Esophagus (tissue), 2 donors: ENCODE data around the gene EXOC3L4. TPM values are rescaled to one million over a fixed set of nuclear protein-coding genes. Genes with fewer than 3 reads are reported as not detected.

Source experiments
- H3K27ac ChIP-seq, 2 donors: one replicate each; pipeline ENCODE4 v1.5.1; 2013; ENCODE audit warnings: low read depth in 2 of 2, mild to moderate bottlenecking in 2 of 2, inconsistent platforms in 1 of 2, low read length in 1 of 2, moderate library complexity in 1 of 2
- H3K27me3 ChIP-seq, 2 donors: one replicate each; pipeline ENCODE4 v1.6.1; 2013; ENCODE audit warnings: low read length in 2 of 2, control low read depth in 1 of 2, mild to moderate bottlenecking in 1 of 2; ENCODE audit not compliant: insufficient read depth in 2 of 2, control insufficient read depth in 1 of 2
- H3K36me3 ChIP-seq, 2 donors: one replicate each; pipeline ENCODE4 v1.6.1; 2013; ENCODE audit warnings: low read length in 1 of 2; ENCODE audit not compliant: control insufficient read depth in 2 of 2, insufficient read depth in 2 of 2
- H3K4me1 ChIP-seq, 2 donors: one replicate each; pipeline ENCODE4 v1.6.1; 2013; ENCODE audit warnings: low read length in 1 of 2; ENCODE audit not compliant: control insufficient read depth in 2 of 2, insufficient read depth in 2 of 2
- H3K4me3 ChIP-seq, 2 donors: one replicate each; pipeline ENCODE4 v1.5.1; 2013; ENCODE audit warnings: low read length in 2 of 2, mild to moderate bottlenecking in 2 of 2, low read depth in 1 of 2, moderate library complexity in 1 of 2
- H3K9me3 ChIP-seq, 2 donors: one replicate each; pipeline ENCODE4 v1.6.1; 2013; ENCODE audit warnings: mild to moderate bottlenecking in 2 of 2, low read depth in 1 of 2, low read length in 1 of 2, moderate library complexity in 1 of 2; ENCODE audit not compliant: control insufficient read depth in 2 of 2, insufficient read depth in 1 of 2
- WGBS, 2 donors: extraction: QIAGEN DNeasy Blood & Tissue Kit; methylation state at CpG; one replicate each; pipeline ENCODE4 v1.1.7; 2013; 5-methylcytosine and 5-hydroxymethylcytosine counted together
- polyA plus RNA-seq, 2 donors: library from polyadenylated mRNA; stranded (reverse); fragments of 200-250 nt; gene quantifications; one replicate each; pipeline ENCODE4 v1.2.3, GENCODE V29; 2013
- donor health status: healthy with polysubstance abuse.
- donor health status: Bipolar disorder and iron deficiency.

The EXOC3L4 gene
- polyA plus RNA-seq, 2 donors: 0.52 to 0.67 TPM

- Histone ChIP-seq H3K27me3 (no peaks in the 10 kb centered on the region), H3K4me1 (peaks cover 4 to 12% of the 10 kb centered on the region in 2 donors), H3K27ac (peak overlapping the region; percentile 86 to 90), H3K4me3 (no peak overlapping the region), H3K9me3 (no peaks in the 10 kb centered on the region), H3K36me3 (peaks cover 0 to 22% of the 10 kb centered on the region in 2 donors)
- WGBS, 2 donors: 81 to 84% methylated on average over 22 of the region's 22 CpGs
Observed at GRCh38 chr14:103137689-103138300, 43.3 kb downstream of the EXOC3L4 start.

- H3K9me3 ChIP-seq: no peaks in the 10 kb centered on the region
- H3K4me1 ChIP-seq: peaks cover 4 to 12% of the 10 kb centered on the region in 2 donors
- peaks cover 0 to 15% of the 10 kb centered on the region in 2 donors for H3K36me3 ChIP-seq
- H3K27me3 ChIP-seq: no peaks in the 10 kb centered on the region
- H3K27ac ChIP-seq: peak overlapping the region; percentile 86 to 90
- peak overlapping the region; percentile 10 to 21 for H3K4me3 ChIP-seq
- 41 to 44% methylated on average over 54 to 66 of the region's 66 CpGs for WGBS, 2 donors
Observed at GRCh38 chr14:103138301-103139131, 44.0 kb downstream of the EXOC3L4 start.

GRCh38 chr14:103139132-103140025, 44.9 kb downstream of the EXOC3L4 start:
- Histone ChIP-seq H3K36me3 (peaks cover 0 to 9% of the 10 kb centered on the region in 2 donors), H3K4me3 (peak overlapping the region; percentile 10 to 21), H3K27me3 (no peaks in the 10 kb centered on the region), H3K27ac (peak overlapping the region; percentile 86 to 90), H3K4me1 (peaks cover 4 to 12% of the 10 kb centered on the region in 2 donors), H3K9me3 (no peaks in the 10 kb centered on the region)
- WGBS, 2 donors: 65 to 66% methylated on average over 29 of the region's 29 CpGs

DNA sequence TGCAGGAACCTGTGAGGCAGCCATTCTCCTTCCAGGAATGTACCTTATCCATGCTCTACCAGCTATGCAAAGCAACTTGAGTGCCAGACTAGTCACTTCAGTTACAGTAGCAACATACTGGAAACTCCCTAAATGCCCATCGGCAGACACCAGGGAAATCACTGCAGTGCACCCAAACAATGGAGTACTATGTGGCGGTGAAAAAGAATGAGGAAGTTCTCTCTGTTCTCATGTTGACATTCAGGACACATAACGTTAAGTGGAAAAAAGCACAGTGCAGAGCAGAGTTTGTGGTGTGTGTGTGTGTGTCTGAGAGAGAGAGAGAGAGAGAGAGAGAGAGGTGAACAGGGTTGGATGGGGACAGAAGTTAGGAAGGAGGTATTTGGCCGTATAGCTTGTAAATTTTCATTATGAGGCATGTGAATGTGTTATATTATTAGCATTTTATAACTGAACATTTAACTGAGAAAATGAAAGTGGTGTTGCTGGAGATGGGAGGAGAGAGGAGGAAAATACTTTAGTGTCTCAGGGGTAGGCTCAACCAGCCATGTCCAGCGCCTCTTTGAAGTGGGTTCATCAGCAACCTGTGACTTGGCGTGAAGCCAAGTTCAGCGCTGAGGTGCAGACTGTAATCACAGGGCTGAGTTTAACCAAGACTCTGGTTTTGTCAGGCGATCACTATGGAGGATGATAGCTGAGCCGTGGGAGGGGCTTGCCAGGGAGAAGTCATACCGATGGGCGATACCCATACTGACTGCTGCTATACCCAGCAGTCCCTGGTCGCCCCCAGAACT, 46.0 kb downstream of the EXOC3L4 start:
- WGBS, 2 donors: 43 to 46% methylated on average over 12 of the region's 12 CpGs
- peaks cover 0 to 2% of the 10 kb centered on the region in 2 donors for H3K36me3 ChIP-seq
- no peaks in the 10 kb centered on the region for H3K27me3 ChIP-seq
- H3K4me3 ChIP-seq: no peak overlapping the region
- no peaks in the 10 kb centered on the region for H3K9me3 ChIP-seq
- peaks cover 0 to 12% of the 10 kb centered on the region in 2 donors for H3K4me1 ChIP-seq
- H3K27ac ChIP-seq: peak overlapping the region in 1 of 2 donors; percentile 23

DNA sequence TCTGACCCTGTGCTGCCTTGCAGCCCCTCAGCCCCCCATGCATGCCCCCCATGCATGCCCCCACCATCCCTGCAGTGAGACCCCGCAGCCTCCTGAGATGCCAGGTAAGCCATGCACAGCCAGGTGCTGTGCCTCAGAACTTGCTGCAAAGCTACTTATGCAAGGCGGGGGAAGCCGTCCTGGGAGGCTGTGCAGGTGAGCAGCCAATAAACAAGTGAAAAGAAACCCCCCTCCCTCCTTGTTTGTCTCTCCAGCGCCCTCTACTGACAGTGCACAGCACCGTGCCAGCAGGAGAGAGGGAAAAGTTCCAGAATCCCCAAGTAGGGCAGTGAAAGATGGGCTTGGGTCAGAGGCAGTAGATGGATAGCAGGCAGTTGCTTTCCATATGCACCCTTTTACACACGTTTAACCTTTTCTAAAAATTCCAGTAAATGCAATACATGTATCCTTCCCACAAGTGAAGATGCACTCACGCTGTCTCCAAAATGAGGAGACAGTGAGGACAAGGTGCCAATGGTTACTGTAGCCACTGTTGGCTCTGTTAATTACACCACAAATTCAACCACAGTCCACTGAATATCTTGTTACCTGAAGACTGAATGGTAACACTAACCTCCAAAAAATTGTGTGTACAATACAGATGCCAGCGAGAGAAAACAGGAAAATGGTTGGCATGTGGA, 46.7 kb downstream of the EXOC3L4 start:
- Histone ChIP-seq H3K36me3 (no peaks in the 10 kb centered on the region), H3K4me1 (peaks cover 0 to 12% of the 10 kb centered on the region in 2 donors), H3K4me3 (no peak overlapping the region), H3K9me3 (no peaks in the 10 kb centered on the region), H3K27me3 (no peaks in the 10 kb centered on the region), H3K27ac (no peak overlapping the region)
- WGBS, 2 donors: 29 to 31% methylated on average over 8 of the region's 8 CpGs

- Histone ChIP-seq H3K9me3 (no peaks in the 10 kb centered on the region), H3K4me3 (no peak overlapping the region), H3K27ac (no peak overlapping the region), H3K27me3 (no peaks in the 10 kb centered on the region), H3K36me3 (no peaks in the 10 kb centered on the region), H3K4me1 (peaks cover 0 to 12% of the 10 kb centered on the region in 2 donors)
- WGBS, 2 donors: 85 to 87% methylated on average over 4 of the region's 4 CpGs
Observed at GRCh38 chr14:103142026-103142425, 47.5 kb downstream of the EXOC3L4 start.

- whole genome bisulfite sequencing, 2 donors: 69 to 72% methylated on average over 5 of the region's 5 CpGs
- Histone ChIP-seq H3K4me3 (no peak overlapping the region), H3K4me1 (peaks cover 0 to 7% of the 10 kb centered on the region in 2 donors), H3K9me3 (no peaks in the 10 kb centered on the region), H3K27me3 (no peaks in the 10 kb centered on the region), H3K27ac (no peak overlapping the region), H3K36me3 (no peaks in the 10 kb centered on the region)
Observed at GRCh38 chr14:103142721-103143302, 48.3 kb downstream of the EXOC3L4 start.

DNA sequence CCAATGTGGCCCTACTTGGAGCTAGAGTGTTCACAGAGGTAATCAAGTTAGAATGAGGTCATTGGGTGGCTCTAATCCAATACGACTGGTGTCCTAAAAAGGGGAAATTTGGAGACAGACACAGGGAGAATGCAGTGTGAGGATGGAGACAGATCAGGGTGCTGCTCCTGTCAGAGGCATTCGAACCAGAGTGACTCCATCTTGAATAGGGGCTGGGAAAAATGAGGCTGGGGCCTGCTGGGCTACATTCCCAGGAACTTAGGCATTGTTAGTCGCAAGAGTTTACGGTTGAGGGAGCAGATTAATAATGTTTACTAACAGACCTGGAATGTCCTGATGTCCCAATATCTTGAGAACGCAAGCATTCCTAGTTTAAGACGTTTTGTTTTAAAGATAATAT, 49.0 kb downstream of the EXOC3L4 start:
- no peak overlapping the region for H3K27ac ChIP-seq
- no peaks in the 10 kb centered on the region for H3K27me3 ChIP-seq
- H3K9me3 ChIP-seq: no peaks in the 10 kb centered on the region
- WGBS, 2 donors: 69 to 72% methylated on average over 6 of the region's 6 CpGs
- H3K4me3 ChIP-seq: no peak overlapping the region
- peaks cover 0 to under 1% of the 10 kb centered on the region in 2 donors for H3K4me1 ChIP-seq
- no peaks in the 10 kb centered on the region for H3K36me3 ChIP-seq
